Measurements from ENCODE around the gene DXO.
A peak's percentile ranks its signal among the peaks of the same experiment; 100 is the strongest.
"Not testable (repeated sequence)": the region's sequence is repeated elsewhere in the genome, so short reads cannot be mapped to it uniquely, and the experiment has no call there.

The DXO gene

GRCh38 chr6:31932137-31932536 lies 39.8 kb downstream of the DXO start:
- not testable (repeated sequence) for H3K4ac ChIP-seq (ENCODE audit: low read depth in 1 of 2, low read length in 2 of 2); H3K14ac ChIP-seq (ENCODE audit: low read length in 2 of 2); H3K23ac ChIP-seq (ENCODE audit: low read length in 2 of 2); H2BK120ac ChIP-seq (ENCODE audit: low read depth, low read length); H3K36me3 ChIP-seq (ENCODE audit: control insufficient read depth in 1 of 2, insufficient read depth in 2 of 2, low read depth in 1 of 2, low read length in 2 of 2); H3K4me1 ChIP-seq (ENCODE audit: control insufficient read depth, insufficient read depth, low read depth, low read length); H3K79me1 ChIP-seq (replicated peaks; ENCODE audit: low read length, poor library complexity, severe bottlenecking); H3K18ac ChIP-seq (ENCODE audit: low read depth in 1 of 2, low read length in 2 of 2); H2BK15ac ChIP-seq (ENCODE audit: low read depth, poor library complexity, severe bottlenecking); H3K4me2 ChIP-seq (ENCODE audit: low read length, poor library complexity, severe bottlenecking); H3K27ac ChIP-seq (ENCODE audit: low read length, poor library complexity, severe bottlenecking); H3K9ac ChIP-seq (ENCODE audit: low read length); H2AK5ac ChIP-seq (ENCODE audit: low read length, severe bottlenecking); H3K9me3 ChIP-seq (ENCODE audit: control insufficient read depth, low read length); H3K4me3 ChIP-seq (ENCODE audit: insufficient read depth in 1 of 2, low read depth in 1 of 2, low read length in 2 of 2); H2BK5ac ChIP-seq (ENCODE audit: low read depth, low read length, poor library complexity, severe bottlenecking); H4K91ac ChIP-seq (ENCODE audit: low read length); H4K8ac ChIP-seq (ENCODE audit: low read length); H2AFZ ChIP-seq (ENCODE audit: low read depth, low read length); DNase-seq; H2BK12ac ChIP-seq (ENCODE audit: low read length in 2 of 2)
- 96% methylated on average over 8 of the region's 32 CpGs for WGBS
- H3K27me3 ChIP-seq (ENCODE audit: control insufficient read depth in 1 of 2, insufficient read depth in 1 of 2, low read length in 2 of 2) = peaks cover 0 to 29% of the 10 kb centered on the region in 2 experiments

- Histone ChIP-seq H3K4me3 (ENCODE audit: insufficient read depth in 1 of 2, low read depth in 1 of 2, low read length in 2 of 2) (no peak overlapping the region), H4K91ac (ENCODE audit: low read length) (no peak overlapping the region), H4K8ac (ENCODE audit: low read length) (no peak overlapping the region), H3K27me3 (ENCODE audit: control insufficient read depth in 1 of 2, insufficient read depth in 1 of 2, low read length in 2 of 2) (peaks cover 0 to 29% of the 10 kb centered on the region in 2 experiments), H3K27ac (ENCODE audit: low read length, poor library complexity, severe bottlenecking) (no peak overlapping the region), H3K36me3 (ENCODE audit: control insufficient read depth in 1 of 2, insufficient read depth in 2 of 2, low read depth in 1 of 2, low read length in 2 of 2) (no peaks in the 10 kb centered on the region), H2AFZ (ENCODE audit: low read depth, low read length) (no peak overlapping the region), H3K4me2 (ENCODE audit: low read length, poor library complexity, severe bottlenecking) (no peak overlapping the region), H3K4ac (ENCODE audit: low read depth in 1 of 2, low read length in 2 of 2) (no peak overlapping the region), H3K14ac (ENCODE audit: low read length in 2 of 2) (no peak overlapping the region), H2BK5ac (ENCODE audit: low read depth, low read length, poor library complexity, severe bottlenecking) (no peak overlapping the region), H2BK12ac (ENCODE audit: low read length in 2 of 2) (no peak overlapping the region), H3K23ac (ENCODE audit: low read length in 2 of 2) (no peak overlapping the region), H2AK5ac (ENCODE audit: low read length, severe bottlenecking) (no peak overlapping the region), H3K9ac (ENCODE audit: low read length) (no peak overlapping the region), H3K9me3 (ENCODE audit: control insufficient read depth, low read length) (no peaks in the 10 kb centered on the region), H3K79me1 (replicated peaks; ENCODE audit: low read length, poor library complexity, severe bottlenecking) (no peaks in the 10 kb centered on the region), H2BK15ac (ENCODE audit: low read depth, poor library complexity, severe bottlenecking) (no peak overlapping the region), H2BK120ac (ENCODE audit: low read depth, low read length) (no peak overlapping the region), H3K4me1 (ENCODE audit: control insufficient read depth, insufficient read depth, low read depth, low read length) (peaks cover 1% of the 10 kb centered on the region), H3K18ac (ENCODE audit: low read depth in 1 of 2, low read length in 2 of 2) (no peak overlapping the region)
- 100% methylated on average over 1 of the region's 1 CpG for WGBS
- DNase-seq = no peak
These were observed 41.0 kb downstream of the DXO start for GRCh38 chr6:31930962-31931361.

GRCh38 chr6:31928672-31928939 lies 43.3 kb downstream of the DXO start:
- Histone ChIP-seq H3K4me2 (ENCODE audit: low read length, poor library complexity, severe bottlenecking) (peak overlapping the region; percentile 21), H3K27ac (ENCODE audit: low read length, poor library complexity, severe bottlenecking) (no peak overlapping the region), H4K91ac (ENCODE audit: low read length) (no peak overlapping the region), H3K36me3 (ENCODE audit: control insufficient read depth in 1 of 2, insufficient read depth in 2 of 2, low read depth in 1 of 2, low read length in 2 of 2) (no peaks in the 10 kb centered on the region), H3K4me3 (ENCODE audit: insufficient read depth in 1 of 2, low read depth in 1 of 2, low read length in 2 of 2) (peak overlapping the region in 1 of 2 experiments; percentile 80), H4K8ac (ENCODE audit: low read length) (no peak overlapping the region), H3K4me1 (ENCODE audit: control insufficient read depth, insufficient read depth, low read depth, low read length) (peaks cover 1% of the 10 kb centered on the region), H2BK12ac (ENCODE audit: low read length in 2 of 2) (no peak overlapping the region), H2BK5ac (ENCODE audit: low read depth, low read length, poor library complexity, severe bottlenecking) (no peak overlapping the region), H3K18ac (ENCODE audit: low read depth in 1 of 2, low read length in 2 of 2) (no peak overlapping the region), H3K14ac (ENCODE audit: low read length in 2 of 2) (no peak overlapping the region), H2AK5ac (ENCODE audit: low read length, severe bottlenecking) (no peak overlapping the region), H2AFZ (ENCODE audit: low read depth, low read length) (no peak overlapping the region), H3K4ac (ENCODE audit: low read depth in 1 of 2, low read length in 2 of 2) (no peak overlapping the region), H3K9ac (ENCODE audit: low read length) (no peak overlapping the region), H3K79me1 (replicated peaks; ENCODE audit: low read length, poor library complexity, severe bottlenecking) (no peaks in the 10 kb centered on the region), H2BK120ac (ENCODE audit: low read depth, low read length) (no peak overlapping the region), H3K27me3 (ENCODE audit: control insufficient read depth in 1 of 2, insufficient read depth in 1 of 2, low read length in 2 of 2) (peaks cover 0 to 22% of the 10 kb centered on the region in 2 experiments), H3K9me3 (ENCODE audit: control insufficient read depth, low read length) (no peaks in the 10 kb centered on the region), H2BK15ac (ENCODE audit: low read depth, poor library complexity, severe bottlenecking) (no peak overlapping the region), H3K23ac (ENCODE audit: low read length in 2 of 2) (no peak overlapping the region)
- 91% methylated on average over 9 of the region's 9 CpGs for WGBS
- no peak for DNase-seq

- Histone ChIP-seq H2BK15ac (ENCODE audit: low read depth, poor library complexity, severe bottlenecking) (no peak overlapping the region), H3K4me1 (ENCODE audit: control insufficient read depth, insufficient read depth, low read depth, low read length) (peaks cover 1% of the 10 kb centered on the region), H3K79me1 (replicated peaks; ENCODE audit: low read length, poor library complexity, severe bottlenecking) (no peaks in the 10 kb centered on the region), H2BK120ac (ENCODE audit: low read depth, low read length) (no peak overlapping the region), H4K91ac (ENCODE audit: low read length) (no peak overlapping the region), H3K18ac (ENCODE audit: low read depth in 1 of 2, low read length in 2 of 2) (no peak overlapping the region), H2BK5ac (ENCODE audit: low read depth, low read length, poor library complexity, severe bottlenecking) (no peak overlapping the region), H3K36me3 (ENCODE audit: control insufficient read depth in 1 of 2, insufficient read depth in 2 of 2, low read depth in 1 of 2, low read length in 2 of 2) (no peaks in the 10 kb centered on the region), H3K4ac (ENCODE audit: low read depth in 1 of 2, low read length in 2 of 2) (no peak overlapping the region), H2BK12ac (ENCODE audit: low read length in 2 of 2) (no peak overlapping the region), H2AFZ (ENCODE audit: low read depth, low read length) (no peak overlapping the region), H2AK5ac (ENCODE audit: low read length, severe bottlenecking) (no peak overlapping the region), H3K4me3 (ENCODE audit: insufficient read depth in 1 of 2, low read depth in 1 of 2, low read length in 2 of 2) (peak overlapping the region in 1 of 2 experiments; percentile 80), H3K9me3 (ENCODE audit: control insufficient read depth, low read length) (no peaks in the 10 kb centered on the region), H4K8ac (ENCODE audit: low read length) (no peak overlapping the region), H3K23ac (ENCODE audit: low read length in 2 of 2) (no peak overlapping the region), H3K9ac (ENCODE audit: low read length) (peak overlapping the region; percentile 85), H3K27ac (ENCODE audit: low read length, poor library complexity, severe bottlenecking) (no peak overlapping the region), H3K27me3 (ENCODE audit: control insufficient read depth in 1 of 2, insufficient read depth in 1 of 2, low read length in 2 of 2) (peaks cover 0 to 17% of the 10 kb centered on the region in 2 experiments), H3K4me2 (ENCODE audit: low read length, poor library complexity, severe bottlenecking) (no peak overlapping the region), H3K14ac (ENCODE audit: low read length in 2 of 2) (no peak overlapping the region)
- no peak for DNase-seq
- 88% methylated on average over 11 of the region's 11 CpGs for WGBS
These were observed 43.9 kb downstream of the DXO start for GRCh38 chr6:31927863-31928671.

All from mesenchymal stem cell (in vitro differentiated cells and primary cell).